Cardiac muscle cell (in vitro differentiated cells and primary cell): ENCODE results near the gene GADD45B. TPM values are rescaled to one million over a fixed set of nuclear protein-coding genes. Genes with fewer than 3 reads are reported as not detected.

ENCODE experiments used
- DNase-seq, 2 donors: peaks; one replicate each; pipeline versions ENCODE4 v3.0.0 to v3.0.0-alpha.2; 2010 to 2017; ENCODE audit warnings: low read depth in 1 of 2, low spot score in 1 of 2
- H3K27ac ChIP-seq: fragments of 200-600 bp; sonication (generic); 2 replicates; pipeline ENCODE4 v1.5.1; 2016
- H3K27me3 ChIP-seq: fragments of 200-600 bp; sonication (generic); 2 replicates; pipeline ENCODE4 v1.6.0; 2016; ENCODE audit warnings: control low read depth
- H3K36me3 ChIP-seq: fragments of 200-600 bp; sonication (generic); 2 replicates; pipeline ENCODE4 v1.5.1; 2016; ENCODE audit warnings: control low read depth
- H3K4me1 ChIP-seq: fragments of 200-600 bp; sonication (generic); 2 replicates; pipeline ENCODE4 v1.8.1; 2017; ENCODE audit warnings: low read depth, mild to moderate bottlenecking, mixed run types
- H3K4me3 ChIP-seq: fragments of 200-600 bp; sonication (generic); 2 replicates; pipeline ENCODE4 v1.5.1; 2016; ENCODE audit warnings: mild to moderate bottlenecking
- H3K9me3 ChIP-seq: fragments of 200-600 bp; sonication (generic); 2 replicates; pipeline ENCODE4 v1.5.1; 2017; ENCODE audit warnings: low read depth, mild to moderate bottlenecking, control low read depth
- polyA plus RNA-seq: library from polyadenylated mRNA; unstranded; fragments of >200 nt; fragmentation: Nextera tagmentation; extraction: Ambion mirVana; gene quantifications from 2 replicates; pipeline ENCODE4 v1.2.1, GENCODE V29; 2016
- total RNA-seq: library from RNA; depleted of rRNA; stranded (reverse); fragments of >200 nt; gene quantifications from 2 replicates; pipeline ENCODE4 v1.2.3, GENCODE V29; 2016
- TF ChIP-seq, protein P1 (sequence below): IDR thresholded peaks from 2 replicates; pipeline ENCODE4 v1.5.1; 2012; ENCODE audit warnings: low read depth, mild to moderate bottlenecking, low read length

The GADD45B gene
- total and polyA plus RNA-seq, 2 experiments from 2014 or later: 30.5 to 75.2 TPM

DNA sequence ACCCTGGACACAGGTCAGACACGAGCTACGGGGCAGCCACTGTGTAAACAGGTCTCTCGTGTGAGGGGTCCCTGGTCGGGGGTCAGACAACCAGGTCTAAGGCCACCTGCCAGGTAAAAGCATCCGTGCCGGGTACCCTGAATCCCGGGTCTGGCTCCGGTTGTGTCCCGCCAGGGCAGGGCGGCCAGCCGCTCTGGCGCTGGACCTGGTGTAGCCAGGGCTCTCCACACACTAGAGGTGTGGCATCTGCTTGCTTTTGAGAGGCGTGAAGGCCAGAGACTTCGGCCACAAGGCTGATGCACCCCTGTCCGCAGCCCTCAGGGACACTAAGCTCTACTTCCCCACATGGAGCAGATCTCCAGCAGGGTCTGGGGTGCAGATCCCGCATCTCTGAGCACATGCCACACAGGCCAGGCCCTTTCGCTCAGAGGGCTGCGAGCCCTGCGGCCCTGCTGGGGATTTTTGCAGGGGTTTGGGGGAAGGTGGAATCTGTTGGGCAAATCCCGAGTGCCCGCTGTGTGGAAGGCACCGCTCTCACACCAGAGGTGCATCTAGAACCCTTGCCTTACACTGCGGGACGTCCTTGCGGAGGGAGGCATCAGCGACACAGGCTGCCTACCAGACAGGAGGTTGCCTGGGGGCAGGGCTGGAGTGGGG, 34.7 kb upstream of the GADD45B start:
- H3K36me3 ChIP-seq: peaks cover 6% of the 10 kb centered on the region

DNA sequence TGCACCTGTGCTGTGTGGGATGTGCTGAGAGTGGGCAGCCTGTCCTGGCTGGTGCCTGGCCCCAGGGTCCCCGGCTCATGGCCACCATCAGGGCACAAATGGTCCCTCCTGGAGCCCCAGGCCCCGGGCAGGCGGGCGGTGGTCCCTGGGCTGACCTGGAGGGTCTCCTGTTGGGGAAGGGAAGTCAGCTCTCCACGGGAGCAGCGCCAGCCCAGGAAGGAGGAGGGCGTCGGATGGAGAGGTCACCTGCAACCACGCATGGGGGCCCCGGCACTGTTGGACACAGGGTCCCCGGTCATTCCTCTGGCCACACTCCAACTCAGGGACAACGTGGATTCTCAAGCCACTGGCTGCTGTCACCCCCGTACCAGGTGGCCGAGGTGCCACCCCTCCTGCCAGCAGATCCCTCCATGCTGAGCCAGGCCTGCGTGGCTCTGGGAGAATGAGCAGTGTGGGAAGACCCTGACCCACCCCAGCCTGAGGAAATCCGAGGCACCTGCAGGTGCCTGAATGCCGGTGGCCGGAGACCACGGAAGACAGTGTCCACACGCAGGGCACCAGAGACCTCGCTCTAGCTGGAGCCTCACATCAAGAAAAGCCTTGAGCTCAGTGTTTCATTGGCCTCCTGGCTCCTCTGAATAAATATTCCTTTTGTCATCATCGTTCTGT, 32.7 kb upstream of the GADD45B start:
- no peak for DNase-seq
- Histone ChIP-seq H3K9me3 (no peaks in the 10 kb centered on the region), H3K4me1 (peaks cover 4% of the 10 kb centered on the region), H3K4me3 (no peak overlapping the region), H3K36me3 (no peaks in the 10 kb centered on the region), H3K27ac (no peak overlapping the region), H3K27me3 (no peaks in the 10 kb centered on the region)
- TF ChIP-seq, protein P1, sequence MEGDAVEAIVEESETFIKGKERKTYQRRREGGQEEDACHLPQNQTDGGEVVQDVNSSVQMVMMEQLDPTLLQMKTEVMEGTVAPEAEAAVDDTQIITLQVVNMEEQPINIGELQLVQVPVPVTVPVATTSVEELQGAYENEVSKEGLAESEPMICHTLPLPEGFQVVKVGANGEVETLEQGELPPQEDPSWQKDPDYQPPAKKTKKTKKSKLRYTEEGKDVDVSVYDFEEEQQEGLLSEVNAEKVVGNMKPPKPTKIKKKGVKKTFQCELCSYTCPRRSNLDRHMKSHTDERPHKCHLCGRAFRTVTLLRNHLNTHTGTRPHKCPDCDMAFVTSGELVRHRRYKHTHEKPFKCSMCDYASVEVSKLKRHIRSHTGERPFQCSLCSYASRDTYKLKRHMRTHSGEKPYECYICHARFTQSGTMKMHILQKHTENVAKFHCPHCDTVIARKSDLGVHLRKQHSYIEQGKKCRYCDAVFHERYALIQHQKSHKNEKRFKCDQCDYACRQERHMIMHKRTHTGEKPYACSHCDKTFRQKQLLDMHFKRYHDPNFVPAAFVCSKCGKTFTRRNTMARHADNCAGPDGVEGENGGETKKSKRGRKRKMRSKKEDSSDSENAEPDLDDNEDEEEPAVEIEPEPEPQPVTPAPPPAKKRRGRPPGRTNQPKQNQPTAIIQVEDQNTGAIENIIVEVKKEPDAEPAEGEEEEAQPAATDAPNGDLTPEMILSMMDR: no peak

More for the DNA sequence above, 34.7 kb upstream of the GADD45B start:
- H3K9me3 ChIP-seq: no peaks in the 10 kb centered on the region
- TF ChIP-seq, protein P1: no peak
- peaks cover 1% of the 10 kb centered on the region for H3K4me1 ChIP-seq
- H3K27me3 ChIP-seq: no peaks in the 10 kb centered on the region
- H3K4me3 ChIP-seq: no peak overlapping the region
- no peak for DNase-seq
- no peak overlapping the region for H3K27ac ChIP-seq

DNA sequence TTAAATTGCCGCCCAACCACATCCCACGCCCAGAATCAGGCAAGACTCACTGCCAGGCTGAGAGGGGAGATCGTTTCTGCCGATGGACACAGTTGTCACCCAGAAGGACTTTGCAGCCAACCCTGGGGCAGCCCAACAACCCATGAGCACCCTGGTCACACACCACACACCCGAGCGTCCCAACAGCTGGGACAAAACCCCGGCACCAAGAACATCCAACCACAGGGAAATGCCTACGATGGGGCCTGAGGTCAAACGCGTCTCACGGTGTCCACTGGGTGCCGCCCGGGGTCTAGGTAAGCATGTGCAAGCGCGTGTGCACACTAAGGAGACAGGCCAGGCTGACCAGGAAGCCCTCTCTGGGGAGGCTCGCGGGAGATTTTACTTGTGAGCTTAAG, 32.1 kb upstream of the GADD45B start:
- no peak overlapping the region for H3K27ac ChIP-seq
- no peak overlapping the region for H3K4me3 ChIP-seq
- no peak for DNase-seq
- H3K9me3 ChIP-seq: no peaks in the 10 kb centered on the region
- TF ChIP-seq, protein P1: no peak
- peaks cover 4% of the 10 kb centered on the region for H3K4me1 ChIP-seq
- H3K27me3 ChIP-seq: no peaks in the 10 kb centered on the region
- H3K36me3 ChIP-seq: no peaks in the 10 kb centered on the region

DNA sequence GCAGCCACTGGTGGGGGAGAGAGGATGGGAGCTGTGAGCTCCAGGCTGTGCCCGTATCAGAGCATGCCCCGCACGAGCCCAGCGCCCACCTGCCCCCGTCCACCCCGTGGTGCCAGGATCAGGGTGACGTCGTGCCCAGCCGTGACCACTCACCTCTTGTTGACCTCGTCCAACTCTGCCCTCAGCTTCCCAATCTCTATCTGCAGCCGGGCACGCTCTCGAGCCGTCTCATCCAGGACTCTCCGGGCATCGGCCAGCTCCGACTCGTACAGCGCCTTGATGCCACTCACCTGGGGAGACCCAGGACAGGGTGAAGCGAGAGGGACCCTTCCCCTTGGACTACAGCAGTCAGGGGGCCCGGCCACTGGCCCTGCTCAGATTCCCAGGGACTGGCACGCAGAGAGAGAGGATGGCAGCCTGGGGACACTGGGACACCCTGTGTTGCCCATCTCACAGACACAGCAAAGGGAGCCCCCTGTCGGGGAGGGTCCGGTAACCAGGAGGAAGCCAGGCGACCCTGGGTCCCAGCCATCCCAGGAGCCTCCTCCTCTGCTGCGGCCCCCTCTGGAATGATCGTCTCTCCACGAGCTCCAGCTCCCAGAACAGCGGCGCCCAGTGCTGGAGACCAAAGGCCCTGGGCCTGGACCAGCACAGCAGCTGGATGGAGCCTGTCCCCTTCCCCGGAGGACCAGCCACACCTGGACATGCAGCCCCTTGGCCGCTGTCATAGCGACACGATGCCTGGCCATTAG, 31.5 kb upstream of the GADD45B start:
- Histone ChIP-seq H3K27me3 (no peaks in the 10 kb centered on the region), H3K4me1 (peaks cover 4% of the 10 kb centered on the region), H3K27ac (no peak overlapping the region), H3K36me3 (no peaks in the 10 kb centered on the region), H3K9me3 (no peaks in the 10 kb centered on the region), H3K4me3 (no peak overlapping the region)
- TF ChIP-seq, protein P1: no peak
- no peak for DNase-seq

DNA sequence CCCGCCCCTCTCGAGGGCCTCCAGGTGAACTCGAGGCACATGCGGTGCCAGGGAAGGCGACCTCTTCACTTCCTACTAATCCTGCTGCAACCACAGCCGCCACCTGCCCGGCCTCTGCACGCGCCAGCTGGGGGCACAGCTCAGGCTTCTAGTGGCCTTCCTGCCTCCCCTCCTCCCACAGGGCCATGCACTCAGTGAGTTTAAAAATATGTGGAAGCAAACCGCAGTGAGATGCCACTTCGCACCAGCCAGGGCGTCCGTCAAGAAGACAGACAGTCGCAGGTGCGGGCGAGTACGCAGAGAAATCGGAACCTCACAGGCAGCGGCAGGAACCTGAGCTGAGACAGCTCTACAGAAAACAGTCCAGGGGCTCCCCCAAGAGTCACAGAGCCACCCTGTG, 29.5 kb upstream of the GADD45B start:
- Histone ChIP-seq H3K4me3 (no peak overlapping the region), H3K27ac (peak overlapping the region; percentile 63), H3K27me3 (no peaks in the 10 kb centered on the region), H3K4me1 (peaks cover 4% of the 10 kb centered on the region), H3K36me3 (no peaks in the 10 kb centered on the region), H3K9me3 (no peaks in the 10 kb centered on the region)
- TF ChIP-seq, protein P1: no peak
- no peak for DNase-seq
